NB4 (cell line): ENCODE results near the gene ZNF778.

Experiments used
- CTCF ChIP-seq: IDR thresholded peaks from one replicate; pipeline ENCODE4 v1.5.1; 2012; ENCODE audit warnings: low read depth, low read length
- MAX ChIP-seq: IDR thresholded peaks from 2 replicates; pipeline ENCODE4 v1.6.1; 2011; ENCODE audit warnings: low read depth, low read length
- MYC ChIP-seq: IDR thresholded peaks from 2 replicates; pipeline ENCODE4 v1.6.1; 2011; ENCODE audit warnings: low read depth, low read length
- POLR2A ChIP-seq: IDR thresholded peaks from 2 replicates; pipeline ENCODE4 v1.6.1; 2011; ENCODE audit warnings: mild to moderate bottlenecking; ENCODE audit not compliant: insufficient read length; ENCODE audit errors: extremely low read depth

- TF ChIP-seq CTCF (no peak), POLR2A (no peak), MYC (no peak), MAX (no peak)
Observed at GRCh38 chr16:89183463-89183862, 34.0 kb upstream of the ZNF778 start.
